HK-2 (cell line): ENCODE data around the gene SLC25A30.

Experiments used
- DNase-seq: peaks from one replicate; pipeline ENCODE4 v3.0.0-alpha.2; 2018; ENCODE audit not compliant: unreplicated experiment

The SLC25A30 gene, protein sequence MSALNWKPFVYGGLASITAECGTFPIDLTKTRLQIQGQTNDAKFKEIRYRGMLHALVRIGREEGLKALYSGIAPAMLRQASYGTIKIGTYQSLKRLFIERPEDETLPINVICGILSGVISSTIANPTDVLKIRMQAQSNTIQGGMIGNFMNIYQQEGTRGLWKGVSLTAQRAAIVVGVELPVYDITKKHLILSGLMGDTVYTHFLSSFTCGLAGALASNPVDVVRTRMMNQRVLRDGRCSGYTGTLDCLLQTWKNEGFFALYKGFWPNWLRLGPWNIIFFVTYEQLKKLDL

GRCh38 chr13:45417790-45418534 is at the start of gene SLC25A30:
Gene SLC25A30 (minus strand): TSS chr13:45418373. CDS start chr13:45411425, 6,948 bp downstream.
- peak; percentile 90 for DNase-seq

- DNase-seq, result no peak
Measured at GRCh38 chr13:45466359-45466758, 48.2 kb upstream of the SLC25A30 start.

- DNase-seq, result peak; percentile 82
Measured at GRCh38 chr13:45464687-45465453, 46.7 kb upstream of the SLC25A30 start, which contains the start of gene COG3. Gene COG3 (plus strand): TSS chr13:45464939. CDS start chr13:45465037, 98 bp downstream.

DNA sequence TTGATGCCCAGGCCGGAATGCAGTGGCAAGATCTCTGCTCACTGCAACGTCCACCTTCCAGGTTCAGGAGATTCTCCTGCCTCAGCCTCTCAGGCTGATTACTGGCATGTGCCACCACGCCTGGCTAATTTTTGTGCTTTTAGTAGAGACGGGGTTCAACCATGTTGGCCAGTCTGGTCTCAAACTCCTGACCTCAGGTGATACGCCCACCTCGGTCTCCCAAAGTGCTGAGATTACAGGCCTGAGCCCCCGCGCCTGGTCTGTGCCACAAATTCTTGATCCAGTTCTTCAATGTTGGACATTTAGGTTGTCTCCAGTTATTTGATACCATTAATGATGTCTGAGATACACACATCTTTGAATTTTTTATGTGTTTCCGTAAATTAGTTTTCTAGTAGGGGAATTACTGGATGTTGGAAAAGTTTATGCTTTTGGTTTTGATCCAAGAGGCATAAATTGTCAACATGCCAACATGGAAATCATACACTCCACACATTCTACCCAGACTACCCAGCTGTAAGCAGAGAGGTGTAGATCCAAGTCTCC is 46.0 kb upstream of the SLC25A30 start:
- no peak for DNase-seq

DNA sequence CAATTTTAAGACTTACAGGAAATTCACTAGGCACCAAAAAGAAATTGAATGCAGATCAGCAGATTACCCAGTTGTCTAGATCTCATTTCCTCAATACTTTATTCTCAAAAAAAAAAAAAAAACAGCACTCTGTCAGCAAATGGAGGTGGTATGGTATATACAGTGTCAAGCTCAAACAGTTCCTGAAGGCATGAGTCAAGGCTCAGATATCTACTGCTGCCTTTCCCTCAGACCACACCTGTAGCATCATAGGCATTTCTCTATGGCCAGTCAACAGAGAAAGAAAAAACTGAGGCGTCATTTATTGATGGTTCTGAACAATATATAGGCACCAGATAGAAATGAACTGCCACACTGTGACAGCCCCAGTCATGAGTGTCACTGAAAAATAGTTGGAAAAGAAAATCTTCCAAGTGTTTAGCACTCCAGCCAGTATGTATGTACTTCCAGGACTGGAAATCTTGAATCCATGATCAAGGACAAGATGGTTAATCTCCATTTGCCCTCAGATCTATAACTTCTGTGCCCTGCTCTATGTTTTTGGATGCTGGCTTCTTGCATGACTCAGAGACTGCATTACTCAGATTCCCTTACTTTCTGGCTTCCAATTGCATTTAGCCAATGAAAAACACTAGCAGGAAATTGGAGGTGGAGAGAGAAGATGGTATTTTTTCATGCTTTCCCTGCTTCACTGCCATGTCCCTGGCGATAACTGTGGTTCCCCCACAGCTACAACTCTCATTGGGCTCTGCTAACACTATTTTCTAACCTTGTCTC is 38.2 kb upstream of the SLC25A30 start:
- DNase-seq, result no peak

GRCh38 chr13:45454204-45454603 is 36.0 kb upstream of the SLC25A30 start:
- no peak for DNase-seq

DNA sequence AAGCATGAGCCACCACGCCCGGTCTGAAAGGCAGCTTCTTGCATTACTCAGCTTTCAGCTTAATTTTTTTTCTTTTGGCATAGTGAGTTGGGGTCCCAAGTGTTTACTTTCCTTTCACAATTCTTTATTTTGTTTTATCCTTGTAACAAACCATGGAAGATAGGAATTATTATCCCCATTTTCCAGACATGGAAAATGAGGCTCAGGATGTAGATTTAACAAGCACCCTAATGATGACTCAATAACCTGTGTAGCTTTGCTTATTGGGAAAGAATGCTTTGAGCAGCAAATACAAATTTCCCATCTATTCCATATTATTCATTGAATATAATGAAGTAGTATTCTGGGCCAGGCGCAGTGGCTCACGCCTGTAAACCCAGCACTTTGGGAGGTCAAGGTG is 33.1 kb upstream of the SLC25A30 start:
- no peak for DNase-seq

DNA sequence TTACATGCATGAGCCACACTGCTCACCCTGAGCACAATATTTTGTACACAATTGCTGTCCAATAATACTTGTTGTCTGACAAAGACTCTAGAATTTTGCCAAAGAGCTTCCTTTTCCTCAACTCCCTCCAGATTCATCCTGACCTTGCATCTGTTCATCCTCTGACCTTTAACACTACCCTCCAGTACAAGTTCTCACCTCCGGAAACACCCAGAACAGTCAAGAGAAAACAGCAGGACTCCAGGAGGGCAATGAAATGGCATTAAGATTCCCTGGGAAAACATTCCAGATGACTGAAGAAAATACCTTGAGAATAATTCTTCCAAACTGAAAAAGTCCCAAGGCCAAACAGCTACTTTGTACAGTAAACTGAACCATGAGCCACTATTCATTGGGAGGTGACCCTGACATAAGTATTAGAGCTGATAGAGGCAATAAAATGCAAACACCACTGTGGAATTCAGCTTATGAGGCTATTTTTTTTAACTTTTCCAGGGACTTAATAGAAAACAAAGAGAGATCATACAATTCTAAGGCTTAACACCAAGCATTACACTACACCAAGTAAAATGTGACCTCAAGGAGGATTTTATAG is 30.9 kb upstream of the SLC25A30 start:
- no peak for DNase-seq

GRCh38 chr13:45447050-45447661 is 29.0 kb upstream of the SLC25A30 start:
- no peak for DNase-seq

GRCh38 chr13:45446181-45446580 is 28.0 kb upstream of the SLC25A30 start:
- DNase-seq, result no peak

GRCh38 chr13:45445053-45445452 is 26.9 kb upstream of the SLC25A30 start:
- no peak for DNase-seq

DNA sequence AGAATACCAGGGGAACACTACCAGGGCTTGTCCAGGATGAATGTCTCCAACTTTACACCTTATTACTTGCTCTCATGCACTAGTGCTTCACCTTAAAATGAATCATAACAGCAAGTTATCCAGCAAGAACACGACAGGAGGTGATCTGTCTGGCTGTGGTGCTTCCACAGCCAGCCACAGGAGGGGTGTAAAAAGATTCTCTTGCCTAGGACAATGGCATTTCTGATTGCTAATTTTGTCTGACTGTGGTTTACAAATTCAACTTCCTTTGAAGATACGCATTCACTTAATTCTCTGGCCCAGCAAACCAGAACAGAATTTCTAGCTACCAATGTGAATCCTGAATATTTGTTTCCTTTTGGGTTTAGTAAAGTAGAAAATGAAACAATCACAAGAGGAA is 23.5 kb upstream of the SLC25A30 start:
- DNase-seq, result no peak

- no peak for DNase-seq
Measured at GRCh38 chr13:45439781-45440462, 21.7 kb upstream of the SLC25A30 start.

DNA sequence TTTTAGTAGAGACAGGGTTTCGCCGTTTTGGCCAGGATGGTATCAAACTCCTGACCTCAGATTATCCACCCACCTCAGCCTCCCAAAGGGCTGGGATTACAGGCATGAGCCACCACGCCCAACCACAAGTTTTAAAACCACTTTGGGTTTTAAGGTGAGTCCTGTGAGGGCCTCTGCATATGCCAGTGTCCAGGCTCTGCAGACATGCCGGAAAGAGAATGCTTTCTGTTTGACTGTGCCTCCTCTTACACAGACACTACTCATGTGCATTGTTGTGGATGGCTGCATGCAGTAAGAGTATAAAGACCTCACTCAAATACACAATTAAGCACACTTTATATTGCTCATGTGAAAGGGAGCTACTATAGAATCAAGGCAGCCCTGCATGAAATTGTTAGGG is 20.8 kb upstream of the SLC25A30 start:
- DNase-seq, result no peak

GRCh38 chr13:45437947-45438346 is 19.8 kb upstream of the SLC25A30 start:
- no peak for DNase-seq

- DNase-seq, result no peak
Measured at GRCh38 chr13:45436953-45437352, 18.8 kb upstream of the SLC25A30 start.

GRCh38 chr13:45436332-45436731 is 18.2 kb upstream of the SLC25A30 start:
- DNase-seq, result no peak

GRCh38 chr13:45434556-45435371 is 16.6 kb upstream of the SLC25A30 start:
- DNase-seq, result no peak

- DNase-seq, result no peak
Measured at GRCh38 chr13:45433381-45433790, 15.2 kb upstream of the SLC25A30 start.
